IPS-NIHi7 (cell line): Measurements from ENCODE around the gene FGGY.
"Not testable (repeated sequence)": the region's sequence is repeated elsewhere in the genome, so short reads cannot be mapped to it uniquely, and the experiment has no call there.

Source experiments
- DNase-seq: peaks from one replicate; pipeline ENCODE4 v3.0.0; 2012; ENCODE audit warnings: mixed read lengths; ENCODE audit errors: extremely low spot score

The FGGY gene

DNA sequence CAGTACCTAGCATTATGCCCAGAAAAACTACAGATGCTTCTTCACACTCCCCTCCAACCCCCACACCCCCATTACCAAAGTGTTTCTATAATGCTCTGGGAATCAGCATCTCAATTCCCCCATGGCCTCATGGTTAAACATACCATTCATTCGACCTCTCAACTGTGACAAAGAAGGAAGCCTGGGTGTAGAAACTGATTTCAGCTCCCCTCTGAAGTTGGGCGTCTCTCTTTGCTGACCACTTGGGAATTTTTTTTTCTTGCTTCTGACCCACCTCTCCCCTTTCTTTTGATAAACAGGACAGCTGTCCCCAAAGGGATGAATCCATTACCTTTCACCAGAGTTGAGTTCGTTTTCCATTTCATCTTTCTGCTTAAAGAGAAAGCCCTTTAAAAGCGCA is 401.5 kb downstream of the FGGY start:
- no peak for DNase-seq

DNA sequence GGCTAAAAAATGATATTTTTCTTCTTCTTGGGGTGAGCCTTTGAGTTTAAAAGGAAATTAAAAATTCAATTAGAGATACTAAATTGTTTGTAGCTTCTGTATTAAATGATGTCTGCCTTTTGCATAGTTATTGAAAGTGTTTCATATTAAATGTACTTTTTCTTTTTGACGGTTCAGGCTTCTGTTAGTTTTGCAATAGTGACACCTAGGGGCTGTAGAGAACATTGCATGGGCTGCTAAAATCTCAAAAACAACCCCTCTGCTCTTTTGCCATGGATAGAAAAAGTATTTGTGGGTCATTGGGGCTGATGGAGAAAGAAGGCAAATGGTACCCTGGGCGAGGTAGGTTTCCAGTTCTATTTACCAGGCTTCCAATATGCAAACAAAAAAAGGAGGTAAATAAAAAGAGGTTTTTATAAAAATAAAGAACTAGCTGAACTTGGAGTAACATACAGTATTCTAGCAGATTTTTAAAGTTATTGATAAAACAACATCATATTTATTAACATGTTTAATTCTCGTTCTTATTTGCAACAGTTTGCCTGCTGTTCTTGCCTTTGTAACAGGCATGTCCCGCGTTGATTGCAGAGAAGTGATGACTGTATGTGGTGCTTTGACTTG is 402.4 kb downstream of the FGGY start:
- DNase-seq = peak; percentile 64

DNA sequence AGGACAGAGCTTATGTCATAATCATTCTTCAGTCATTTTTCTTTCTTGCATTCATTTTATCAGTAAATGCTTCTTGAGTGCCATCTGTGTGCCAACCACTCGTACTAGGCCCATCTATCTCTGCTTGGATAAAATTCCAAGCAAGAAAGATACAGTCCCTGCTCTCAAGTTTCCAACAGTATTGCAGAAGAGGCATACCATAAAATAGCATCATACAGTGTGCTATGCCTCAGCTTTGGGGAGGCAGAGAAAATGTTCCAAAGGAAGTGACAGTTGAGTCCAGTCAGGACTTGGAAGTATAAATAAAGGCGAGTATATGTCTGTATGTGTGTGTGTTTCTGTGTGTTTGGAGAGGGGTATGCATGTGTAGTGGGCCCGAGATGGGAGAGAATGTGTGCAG is 404.5 kb downstream of the FGGY start:
- no peak for DNase-seq

GRCh38 chr1:59703226-59703917 is 406.5 kb downstream of the FGGY start:
- DNase-seq = no peak

GRCh38 chr1:59703918-59704378 is 407.1 kb downstream of the FGGY start:
- DNase-seq = no peak

DNA sequence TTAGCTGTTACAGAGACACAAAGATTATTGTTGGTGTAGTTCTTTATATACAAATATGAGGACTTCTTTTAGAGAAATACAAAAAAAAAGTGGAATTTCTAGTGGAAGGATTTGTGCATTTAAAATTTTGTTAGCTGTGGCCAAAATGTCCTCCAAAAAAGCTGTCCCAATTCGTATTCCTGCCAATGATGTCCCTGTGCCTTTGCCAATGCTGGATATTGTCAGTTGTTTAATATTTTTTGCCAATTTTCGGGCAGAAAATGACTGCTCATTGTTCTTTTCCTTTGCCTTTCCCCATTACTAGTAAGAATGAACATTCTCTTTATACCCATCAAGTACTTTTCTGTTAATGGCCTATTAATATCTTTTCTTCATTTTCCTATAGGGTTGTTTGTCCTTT is 407.8 kb downstream of the FGGY start:
- DNase-seq = no peak

DNA sequence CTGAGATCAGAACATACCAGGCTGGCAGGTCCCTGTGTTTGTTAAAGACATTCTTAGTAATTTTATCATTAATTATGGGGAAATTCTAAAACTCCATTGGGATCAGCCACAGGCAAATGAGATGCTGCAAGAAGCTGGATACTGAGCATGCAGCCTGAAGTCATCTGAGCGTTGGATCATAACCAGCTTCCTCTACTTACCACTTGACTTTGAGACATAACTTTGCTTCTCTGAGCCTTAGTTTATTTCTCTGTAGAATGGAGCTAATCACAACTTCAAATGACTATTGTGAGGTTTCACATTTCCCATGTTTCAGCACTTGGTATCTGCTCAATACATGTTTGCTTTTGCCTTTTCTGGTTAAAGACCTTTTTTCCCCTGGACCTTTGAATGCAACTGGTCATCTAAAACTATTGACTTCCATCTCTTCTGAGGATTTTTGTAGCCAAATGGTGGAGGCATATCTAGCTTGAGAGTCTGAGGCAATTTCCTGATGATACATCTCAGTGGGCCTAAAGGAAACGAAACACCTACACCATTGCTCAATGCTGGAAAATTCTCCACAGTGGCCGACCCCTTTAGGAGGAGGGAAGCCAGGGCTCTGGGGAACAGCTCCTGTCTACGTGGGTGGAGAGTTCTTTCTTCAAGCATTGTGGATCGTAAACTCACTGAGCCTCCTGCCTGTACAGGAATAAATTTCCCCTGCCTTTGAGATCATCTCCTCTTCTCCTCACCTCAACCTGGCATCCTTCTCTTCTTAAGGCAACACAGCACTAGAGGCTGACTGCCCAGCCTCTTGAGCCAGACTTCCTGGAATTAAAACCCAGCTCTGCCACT is 408.8 kb downstream of the FGGY start:
- no peak for DNase-seq

DNA sequence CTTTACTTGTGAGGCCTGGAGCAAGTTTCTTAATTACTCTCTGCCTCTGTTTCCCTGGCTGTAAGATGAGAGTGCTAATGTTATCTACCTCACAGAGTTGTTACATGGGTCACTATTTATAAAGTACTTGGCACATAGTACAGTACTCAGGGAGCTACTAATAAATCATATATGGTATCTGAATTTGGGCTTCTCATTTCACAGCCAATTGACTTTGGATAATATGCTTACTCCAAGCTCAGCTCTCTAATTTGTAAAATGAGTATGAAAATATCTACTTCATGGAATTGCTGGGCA is 409.4 kb downstream of the FGGY start:
- DNase-seq = no peak

DNA sequence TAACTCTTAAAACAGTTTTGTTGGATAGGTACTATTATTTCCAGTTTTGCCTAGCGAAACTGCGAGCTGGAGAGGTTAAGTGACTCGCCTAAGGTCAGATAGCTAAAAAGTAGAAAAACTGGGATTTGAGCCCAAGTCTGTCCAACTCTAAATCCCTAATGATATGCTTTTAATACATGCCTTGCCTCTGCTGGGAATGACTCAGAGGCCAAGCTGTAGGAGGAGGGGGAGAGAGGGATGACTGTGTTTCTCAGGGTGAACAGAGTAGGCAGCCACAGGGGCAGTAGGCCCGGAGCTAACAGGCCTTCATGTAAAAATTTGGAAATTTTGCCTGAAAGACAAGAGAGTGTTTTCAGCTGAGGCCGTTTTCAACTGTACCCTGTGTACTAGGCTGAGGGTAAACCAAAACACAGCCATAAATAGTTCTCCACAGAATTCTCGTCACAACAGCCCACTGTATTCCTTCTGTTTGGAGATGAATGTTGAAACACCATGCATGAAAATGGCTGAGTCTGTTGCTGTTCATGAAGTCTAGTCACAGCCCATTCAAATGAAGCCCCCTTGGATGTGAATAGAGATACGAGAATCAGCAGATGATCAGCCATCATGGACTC is 410.4 kb downstream of the FGGY start:
- no peak for DNase-seq

DNA sequence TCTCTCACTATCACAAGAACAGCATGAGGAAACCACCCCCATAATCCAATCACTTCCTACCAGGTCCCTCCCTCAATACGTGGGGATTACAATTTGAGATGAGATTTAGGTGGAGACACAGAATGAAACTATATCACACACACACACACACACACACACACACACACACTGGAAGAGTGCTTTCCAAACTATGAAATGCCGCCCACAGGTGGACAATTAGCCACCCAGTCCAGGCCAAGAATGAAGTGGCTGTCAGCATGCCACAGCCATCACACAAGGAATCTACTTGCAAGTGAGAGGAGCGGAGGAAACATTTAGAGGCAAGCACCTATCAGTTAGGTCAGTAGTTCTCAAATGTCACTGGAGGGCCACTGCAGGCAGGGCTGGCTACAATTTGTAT is 412.4 kb downstream of the FGGY start:
- no peak for DNase-seq

DNA sequence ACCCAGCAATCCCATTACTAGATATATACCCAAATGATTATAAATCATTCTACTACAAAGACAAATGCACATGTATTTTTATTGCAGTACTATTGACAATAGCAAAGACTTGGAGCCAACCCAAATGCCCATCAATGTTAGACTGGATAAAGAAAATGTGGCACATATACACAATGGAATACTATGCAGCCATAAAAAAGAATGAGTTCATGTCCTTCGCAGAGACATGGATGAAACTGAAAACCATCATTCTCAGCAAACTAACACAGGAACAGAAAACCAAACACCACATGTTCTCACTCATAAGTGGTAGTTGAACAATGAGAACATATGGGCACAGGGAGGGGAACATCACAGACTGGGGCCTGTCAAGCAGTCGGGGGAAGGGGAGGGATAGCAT is 414.0 kb downstream of the FGGY start:
- not testable (repeated sequence) for DNase-seq

- DNase-seq = no peak
These were observed 417.3 kb downstream of the FGGY start for GRCh38 chr1:59714219-59714618.

- DNase-seq = no peak
These were observed 418.1 kb downstream of the FGGY start for GRCh38 chr1:59714966-59715365.

- no peak for DNase-seq
These were observed 419.9 kb downstream of the FGGY start for GRCh38 chr1:59716832-59717231.

GRCh38 chr1:59718064-59718988 is 421.4 kb downstream of the FGGY start:
- DNase-seq = no peak

DNA sequence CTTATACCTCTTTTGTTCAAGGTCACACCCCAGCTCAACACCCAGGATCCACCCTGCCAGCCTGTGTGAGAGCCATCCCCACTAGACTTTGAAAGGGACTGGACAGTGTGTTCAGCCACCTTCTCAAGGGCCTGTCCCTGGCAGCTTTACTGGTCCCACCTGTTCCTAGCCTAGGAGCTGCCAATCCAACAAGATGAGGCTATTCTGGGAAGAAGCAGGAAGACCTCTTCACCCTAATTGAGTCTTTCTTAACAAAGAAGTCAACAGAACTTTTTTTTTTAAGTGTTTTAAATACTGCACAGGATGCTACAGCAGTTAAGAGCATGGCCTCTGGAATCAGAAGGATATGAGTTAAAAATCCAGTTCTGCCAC is 422.1 kb downstream of the FGGY start:
- no peak for DNase-seq

DNA sequence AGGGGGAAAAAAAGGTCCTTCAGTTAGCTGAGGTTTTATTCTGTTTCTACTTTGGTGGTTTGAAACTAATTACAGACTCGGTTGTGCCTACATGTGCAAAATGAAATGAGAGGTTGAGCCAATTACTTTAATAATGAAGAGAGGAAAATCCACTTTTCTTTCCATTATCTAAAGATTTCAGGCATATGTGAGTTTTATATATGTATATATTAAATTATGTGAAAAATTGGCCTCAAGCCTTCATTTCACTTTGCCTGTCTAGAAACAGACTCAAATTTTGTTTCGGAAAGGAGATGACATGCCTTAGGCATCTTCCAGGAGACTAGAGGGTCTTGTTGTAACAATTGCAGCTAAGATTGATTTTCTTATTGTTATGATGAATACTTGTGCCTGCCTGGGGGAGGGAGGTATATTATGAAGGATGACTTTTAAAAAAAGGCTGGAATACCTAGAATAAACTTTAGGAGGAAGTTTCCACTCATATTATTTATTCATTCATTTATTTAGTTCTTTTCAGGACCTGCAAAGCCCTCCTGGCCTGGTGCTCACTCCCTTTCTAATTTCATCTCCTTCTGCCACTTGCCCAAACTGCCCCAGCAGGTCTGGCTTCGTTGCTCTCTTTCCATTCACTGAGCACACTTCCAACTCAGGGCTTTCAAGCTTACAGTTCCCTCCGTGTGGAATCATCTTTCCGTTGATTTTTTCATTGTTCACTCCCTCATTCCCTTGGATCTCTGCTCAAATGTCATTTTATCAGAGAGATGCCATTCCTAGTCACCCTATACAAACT is 423.6 kb downstream of the FGGY start:
- no peak for DNase-seq

DNA sequence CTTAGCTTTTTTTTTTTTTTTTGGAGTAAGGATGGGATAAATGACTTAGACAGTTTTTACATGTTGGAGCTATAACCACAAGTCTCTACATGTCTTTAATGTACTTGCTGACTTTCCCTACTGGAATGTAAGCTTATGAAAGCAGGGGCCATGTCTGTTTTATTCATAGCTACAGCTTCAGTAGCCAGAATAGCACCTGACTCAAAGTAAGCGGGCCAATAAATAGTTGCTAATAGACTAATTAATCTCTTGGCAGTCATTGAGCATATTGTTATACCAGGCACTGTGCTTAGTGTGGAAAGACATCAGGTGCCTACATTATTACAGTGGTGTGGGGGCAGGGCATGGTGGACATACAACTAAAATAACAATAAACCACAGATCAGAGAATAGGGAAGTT is 433.4 kb downstream of the FGGY start:
- DNase-seq = no peak

DNA sequence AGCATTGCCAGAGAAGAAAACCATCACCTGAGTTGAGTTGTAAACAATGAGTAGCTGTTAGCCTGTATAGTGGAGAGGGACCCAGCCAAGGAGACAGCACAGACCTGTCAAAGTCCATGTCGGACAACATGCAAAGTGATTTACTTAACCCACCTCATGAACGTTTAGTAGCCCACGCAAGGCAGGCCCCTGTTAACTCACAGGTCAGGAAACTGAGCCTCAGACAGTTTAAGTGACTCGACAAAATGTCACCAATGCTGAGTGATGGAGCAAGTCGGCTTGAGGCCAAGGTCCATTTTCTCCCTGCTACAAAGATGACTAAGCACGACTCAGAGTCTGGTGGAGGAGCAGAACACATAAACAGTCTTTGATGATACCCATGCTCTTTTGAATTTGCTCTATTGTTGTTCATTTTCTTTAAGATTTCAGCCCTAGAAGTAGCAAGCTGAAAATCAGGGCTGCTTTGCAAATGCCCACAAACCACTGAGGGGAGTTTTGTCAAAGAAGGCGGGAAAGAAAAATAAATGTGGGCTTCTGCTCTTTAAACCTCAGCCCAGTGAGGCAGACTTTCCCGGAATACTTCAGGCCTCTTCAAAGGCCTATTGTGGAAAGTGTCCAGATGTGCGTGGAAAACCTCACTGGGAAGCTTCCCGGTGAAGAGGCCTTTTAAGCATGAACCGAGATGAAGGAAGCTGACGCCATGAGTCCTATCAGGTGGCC is 434.0 kb downstream of the FGGY start:
- peak; percentile 34 for DNase-seq

DNA sequence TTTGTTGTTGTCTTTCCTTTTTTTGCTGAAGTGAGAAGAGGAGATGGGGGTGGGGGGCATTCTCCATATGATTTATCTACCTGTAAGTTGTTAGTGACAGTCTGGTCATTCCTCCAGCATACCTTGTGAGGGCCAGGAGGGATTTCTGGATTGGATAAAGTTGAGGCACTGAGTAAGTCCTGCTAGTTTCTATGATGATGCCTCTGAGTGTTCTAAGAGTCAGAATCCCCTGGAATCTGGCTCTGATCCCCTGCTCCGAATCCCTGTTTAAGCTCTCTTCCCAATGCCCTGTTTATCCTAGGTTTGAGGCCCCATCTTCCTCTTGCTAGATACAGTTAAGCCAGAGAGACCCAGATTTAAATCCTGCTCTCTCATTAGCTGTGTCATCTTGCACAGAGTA is 434.7 kb downstream of the FGGY start:
- DNase-seq = no peak
